ENCODE results near the gene PTPN22. TPM values are rescaled to one million over a fixed set of nuclear protein-coding genes. Genes with fewer than 3 reads are reported as not detected.

Gene PTPN22
- total and polyA plus RNA-seq, 9 of the 15 experiments (the other 6 are each of a cell fraction or from before 2014, with no cell fraction given) = 0.45 to 4.6 (median 1.1) TPM

GRCh38 chr1:113811888-113812660 lies 59.4 kb downstream of the PTPN22 start, which contains the start of gene RSBN1 (continued):
- peak; percentile 64 to 95 for TF ChIP-seq UBTF (IDR thresholded peaks at IDR 0.05; ENCODE audit: borderline replicate concordance in 1 of 2, low read depth in 2 of 2, low read length in 2 of 2)
- peak; percentile 95 for TF ChIP-seq MEIS2 (IDR thresholded peaks at IDR 0.05; ENCODE audit: partially characterized antibody)
- TF ChIP-seq TEAD1 (CRISPR knock-in tag; IDR thresholded peaks at IDR 0.05) = no peak; a peak in 1 of 4 replicates
- TF ChIP-seq SRF (CRISPR knock-in tag; IDR thresholded peaks at IDR 0.05) = peak in 1 of 2 experiments; percentile 83; a peak in 2 of 4 replicates
- peak; percentile 97 for TF ChIP-seq ZBTB1 (CRISPR knock-in tag; IDR thresholded peaks at IDR 0.05; ENCODE audit: borderline replicate concordance, low read depth)
- peak; percentile 57 for TF ChIP-seq ZNF24 (IDR thresholded peaks at IDR 0.05)
- TF ChIP-seq, protein P1, sequence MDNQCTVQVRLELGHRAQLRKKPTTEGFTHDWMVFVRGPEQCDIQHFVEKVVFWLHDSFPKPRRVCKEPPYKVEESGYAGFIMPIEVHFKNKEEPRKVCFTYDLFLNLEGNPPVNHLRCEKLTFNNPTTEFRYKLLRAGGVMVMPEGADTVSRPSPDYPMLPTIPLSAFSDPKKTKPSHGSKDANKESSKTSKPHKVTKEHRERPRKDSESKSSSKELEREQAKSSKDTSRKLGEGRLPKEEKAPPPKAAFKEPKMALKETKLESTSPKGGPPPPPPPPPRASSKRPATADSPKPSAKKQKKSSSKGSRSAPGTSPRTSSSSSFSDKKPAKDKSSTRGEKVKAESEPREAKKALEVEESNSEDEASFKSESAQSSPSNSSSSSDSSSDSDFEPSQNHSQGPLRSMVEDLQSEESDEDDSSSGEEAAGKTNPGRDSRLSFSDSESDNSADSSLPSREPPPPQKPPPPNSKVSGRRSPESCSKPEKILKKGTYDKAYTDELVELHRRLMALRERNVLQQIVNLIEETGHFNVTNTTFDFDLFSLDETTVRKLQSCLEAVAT (IDR thresholded peaks at IDR 0.05) = peak in 1 of 2 experiments; percentile 12; a peak in 2 of 4 replicates
- TF ChIP-seq, protein P2, sequence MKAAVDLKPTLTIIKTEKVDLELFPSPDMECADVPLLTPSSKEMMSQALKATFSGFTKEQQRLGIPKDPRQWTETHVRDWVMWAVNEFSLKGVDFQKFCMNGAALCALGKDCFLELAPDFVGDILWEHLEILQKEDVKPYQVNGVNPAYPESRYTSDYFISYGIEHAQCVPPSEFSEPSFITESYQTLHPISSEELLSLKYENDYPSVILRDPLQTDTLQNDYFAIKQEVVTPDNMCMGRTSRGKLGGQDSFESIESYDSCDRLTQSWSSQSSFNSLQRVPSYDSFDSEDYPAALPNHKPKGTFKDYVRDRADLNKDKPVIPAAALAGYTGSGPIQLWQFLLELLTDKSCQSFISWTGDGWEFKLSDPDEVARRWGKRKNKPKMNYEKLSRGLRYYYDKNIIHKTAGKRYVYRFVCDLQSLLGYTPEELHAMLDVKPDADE (conservative IDR thresholded peaks at IDR 0.05; ENCODE audit: control insufficient read depth, low read depth, low read length) = peak; percentile 97
- TF ChIP-seq PPARD (CRISPR knock-in tag; IDR thresholded peaks at IDR 0.05) = no peak
- peak; percentile 94 for TF ChIP-seq RB1 (IDR thresholded peaks at IDR 0.05; ENCODE audit: low read depth)
- TF ChIP-seq FIP1L1 (IDR thresholded peaks at IDR 0.05; ENCODE audit: low read depth, low read length, poor library complexity, severe bottlenecking) = peak; percentile 94
- TF ChIP-seq, protein P3, sequence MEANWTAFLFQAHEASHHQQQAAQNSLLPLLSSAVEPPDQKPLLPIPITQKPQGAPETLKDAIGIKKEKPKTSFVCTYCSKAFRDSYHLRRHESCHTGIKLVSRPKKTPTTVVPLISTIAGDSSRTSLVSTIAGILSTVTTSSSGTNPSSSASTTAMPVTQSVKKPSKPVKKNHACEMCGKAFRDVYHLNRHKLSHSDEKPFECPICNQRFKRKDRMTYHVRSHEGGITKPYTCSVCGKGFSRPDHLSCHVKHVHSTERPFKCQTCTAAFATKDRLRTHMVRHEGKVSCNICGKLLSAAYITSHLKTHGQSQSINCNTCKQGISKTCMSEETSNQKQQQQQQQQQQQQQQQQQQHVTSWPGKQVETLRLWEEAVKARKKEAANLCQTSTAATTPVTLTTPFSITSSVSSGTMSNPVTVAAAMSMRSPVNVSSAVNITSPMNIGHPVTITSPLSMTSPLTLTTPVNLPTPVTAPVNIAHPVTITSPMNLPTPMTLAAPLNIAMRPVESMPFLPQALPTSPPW (CRISPR knock-in tag; IDR thresholded peaks at IDR 0.05) = peak; percentile 100
- 0 out of 2 replicates have a peak, but pooled peaks have one; percentile 12 for TF ChIP-seq RFX5 (IDR thresholded peaks at IDR 0.05; ENCODE audit: low read depth, low read length)
- TF ChIP-seq TCF15 (CRISPR knock-in tag; IDR thresholded peaks at IDR 0.05) = no peak
- no peak for TF ChIP-seq MIER1 (IDR thresholded peaks at IDR 0.05; ENCODE audit: low read depth)
- TF ChIP-seq ILF3 (IDR thresholded peaks at IDR 0.05; ENCODE audit: borderline replicate concordance) = no peak
- peak; percentile 77 for TF ChIP-seq ZEB2 (IDR thresholded peaks at IDR 0.05)
- no peak for TF ChIP-seq THRAP3 (IDR thresholded peaks at IDR 0.05; ENCODE audit: borderline replicate concordance)
- peak; percentile 58 for TF ChIP-seq SMAD1 (IDR thresholded peaks at IDR 0.05; ENCODE audit: low read depth, low read length, partially characterized antibody)
- TF ChIP-seq NR3C1 (CRISPR knock-in tag; IDR thresholded peaks at IDR 0.05) = peak; percentile 80
- TF ChIP-seq NFIC (IDR thresholded peaks at IDR 0.05) = peak; percentile 55

Data from K562 (cell line).